HCT116 (cell line): Measurements from ENCODE around the gene SRRM2. TPM values are rescaled to one million over a fixed set of nuclear protein-coding genes. Genes with fewer than 3 reads are reported as not detected.

Source experiments
- ATAC-seq: fragments of 200-7000 bp; cut with Tn5 transposase; 2 replicates; pipeline ENCODE4 v1.9.1; 2020; ENCODE audit warnings: mild to moderate bottlenecking, moderate library complexity
- BruUV-seq: library from RNA; stranded (reverse); fragments of 400-500 nt; replicated peaks from 2 replicates; lab custom pipeline; 2021; lab: Mats Ljungman, UMichigan
- CTCF ChIA-PET: fragments of 300-600 bp; sonication (Branson Sonifier 250); formaldehyde crosslinking; loops from one replicate; lab custom pipeline; 2021; ENCODE audit warnings: antibody characterized with exemption; lab: Charles Lee
- POLR2A ChIA-PET: fragments of 300-600, 350-600 bp; sonication (Branson Sonifier 250); formaldehyde crosslinking; loops from one replicate; lab custom pipeline; 2021; ENCODE audit warnings: antibody characterized with exemption; lab: Charles Lee
- RAD21 ChIA-PET, 2 experiments: fragments of 300-600 bp; sonication (Branson Sonifier 250); formaldehyde crosslinking; loops; one replicate each; lab custom pipeline; 2023; ENCODE audit warnings: low total read pairs in 2 of 2; ENCODE audit not compliant: uncharacterized antibody in 2 of 2, unreplicated experiment in 2 of 2, low non-redundant PET in 1 of 2; lab: Charles Lee
- DNase-seq: peaks from one replicate; pipeline ENCODE4 v3.0.0-alpha.2; 2010; ENCODE audit warnings: low read depth, low spot score
- H2AFZ ChIP-seq: fragments of 200-600 bp; shearing (Covaris generic), sonication (generic); 2 replicates; pipeline ENCODE4 v1.6.1; 2017; ENCODE audit warnings: low read depth, mixed run types, mixed read lengths, antibody characterized with exemption, low read length; ENCODE audit not compliant: poor library complexity, severe bottlenecking
- H3K27ac ChIP-seq: 2 replicates; pipeline ENCODE4 v1.5.1; 2012; ENCODE audit warnings: low read depth, low read length
- H3K27me3 ChIP-seq: fragments of 200-600 bp; sonication (generic); 2 replicates; pipeline ENCODE4 v1.6.1; 2016; ENCODE audit warnings: mixed run types, low read length, mixed read lengths; ENCODE audit not compliant: insufficient read depth
- H3K36me3 ChIP-seq, 2 experiments: fragments of 200-500 bp in 1 of 2; fragments of 200-600 bp in 1 of 2; sonication (Bioruptor generic) in 1 of 2; sonication (generic) in 1 of 2; 2 replicates each; pipeline versions ENCODE4 v1.5.1 to v1.6.1; 2014 to 2016; ENCODE audit warnings: low read length in 2 of 2, inconsistent platforms in 1 of 2, mixed read lengths in 1 of 2, mixed run types in 1 of 2; ENCODE audit not compliant: insufficient read depth in 2 of 2, control insufficient read depth in 1 of 2
- H3K4me1 ChIP-seq, 2 experiments: fragments of 200-600 bp in 1 of 2; sonication (generic) in 1 of 2; 2 replicates each; pipeline versions ENCODE4 v1.5.1 to v1.6.1; 2012 to 2017; ENCODE audit warnings: low read length in 2 of 2, inconsistent platforms in 1 of 2, mild to moderate bottlenecking in 1 of 2, mixed read lengths in 1 of 2, mixed run types in 1 of 2, moderate library complexity in 1 of 2; ENCODE audit not compliant: insufficient read depth in 2 of 2, control insufficient read depth in 1 of 2
- H3K4me2 ChIP-seq: fragments of 200-600 bp; sonication (generic); 2 replicates; pipeline ENCODE4 v1.6.1; 2017; ENCODE audit warnings: mixed run types, low read length, mixed read lengths
- H3K4me3 ChIP-seq, 2 experiments: fragments of 200-600 bp in 1 of 2; sonication (generic) in 1 of 2; replicated peaks in 1 of 2; 2 replicates each; pipeline ENCODE4 v1.5.1; 2011 to 2016; ENCODE audit warnings: low read length in 2 of 2, control low read depth in 1 of 2, low read depth in 1 of 2, mild to moderate bottlenecking in 1 of 2, mixed read lengths in 1 of 2, mixed run types in 1 of 2
- H3K79me2 ChIP-seq: fragments of 200-600 bp; sonication (generic); 2 replicates; pipeline ENCODE4 v1.6.1; 2017; ENCODE audit warnings: mild to moderate bottlenecking, mixed run types, low read length, moderate library complexity, mixed read lengths; ENCODE audit not compliant: insufficient read depth
- H3K9ac ChIP-seq: fragments of 200-600 bp; sonication (generic); 2 replicates; pipeline ENCODE4 v1.6.1; 2016; ENCODE audit warnings: low read length, mixed read lengths
- H3K9me2 ChIP-seq: fragments of 200-600 bp; sonication (generic), shearing (Covaris generic); 2 replicates; pipeline ENCODE4 v1.6.1; 2017; ENCODE audit warnings: mixed run types, mild to moderate bottlenecking, moderate library complexity; ENCODE audit not compliant: insufficient read depth
- H3K9me3 ChIP-seq, 2 experiments: fragments of 200-500 bp in 1 of 2; fragments of 200-600 bp in 1 of 2; sonication (Bioruptor generic) in 1 of 2; sonication (generic) in 1 of 2; 2 replicates each; pipeline ENCODE4 v1.6.1; 2014 to 2017; ENCODE audit warnings: low read length in 2 of 2, mixed read lengths in 2 of 2, inconsistent platforms in 1 of 2, low read depth in 1 of 2, mild to moderate bottlenecking in 1 of 2, mixed run types in 1 of 2, moderate library complexity in 1 of 2; ENCODE audit not compliant: control insufficient read depth in 1 of 2, insufficient read depth in 1 of 2
- H4K20me1 ChIP-seq: fragments of 200-600 bp; sonication (generic), shearing (Covaris generic); 2 replicates; pipeline ENCODE4 v1.6.1; 2017; ENCODE audit warnings: mixed run types, mild to moderate bottlenecking, moderate library complexity; ENCODE audit not compliant: insufficient read depth
- CBX3 ChIP-seq: IDR thresholded peaks from 2 replicates; pipeline ENCODE4 v1.6.1; 2012; ENCODE audit warnings: low read depth
- CEBPB ChIP-seq: IDR thresholded peaks from 2 replicates; pipeline ENCODE4 v1.6.1; 2012; ENCODE audit warnings: low read depth
- EGR1 ChIP-seq: IDR thresholded peaks from 2 replicates; pipeline ENCODE4 v1.6.1; 2012; ENCODE audit warnings: low read depth
- ELF1 ChIP-seq: IDR thresholded peaks from 2 replicates; pipeline ENCODE4 v1.6.1; 2012; ENCODE audit warnings: low read depth, borderline replicate concordance
- EZH2 ChIP-seq: fragments of 200-600 bp; sonication (generic); IDR thresholded peaks from 2 replicates; pipeline ENCODE4 v1.6.1; 2017; ENCODE audit warnings: antibody characterized with exemption, mixed run types
- EZH2phosphoT487 ChIP-seq: fragments of 200-600 bp; IDR thresholded peaks from 2 replicates; pipeline ENCODE4 v1.6.1; 2018; ENCODE audit warnings: antibody characterized with exemption, borderline replicate concordance
- FOSL1 ChIP-seq: IDR thresholded peaks from 2 replicates; pipeline ENCODE4 v1.6.1; 2012; ENCODE audit warnings: low read depth
- JUND ChIP-seq: IDR thresholded peaks from 2 replicates; pipeline ENCODE4 v1.6.1; 2012
- POLR2A ChIP-seq: IDR thresholded peaks from 2 replicates; pipeline ENCODE4 v1.7.0; 2011; ENCODE audit warnings: borderline replicate concordance; ENCODE audit not compliant: insufficient read depth, insufficient read length; ENCODE audit errors: extremely low read depth
- POLR2AphosphoS5 ChIP-seq: IDR thresholded peaks from 2 replicates; pipeline ENCODE4 v1.6.1; 2011; ENCODE audit warnings: mild to moderate bottlenecking, low read depth, low read length, moderate library complexity
- SIN3A ChIP-seq: IDR thresholded peaks from 2 replicates; pipeline ENCODE4 v1.6.1; 2012; ENCODE audit warnings: low read depth
- SP1 ChIP-seq: IDR thresholded peaks from 2 replicates; pipeline ENCODE4 v1.6.1; 2012; ENCODE audit warnings: low read depth
- TCF7L2 ChIP-seq: IDR thresholded peaks from 2 replicates; pipeline ENCODE4 v1.7.0; 2011; ENCODE audit warnings: borderline replicate concordance, inconsistent platforms; ENCODE audit not compliant: insufficient read depth, insufficient read length; ENCODE audit errors: extremely low read depth
- YY1 ChIP-seq: IDR thresholded peaks from 2 replicates; pipeline ENCODE4 v1.6.1; 2011; ENCODE audit warnings: low read length, low read depth, moderate library complexity, mild to moderate bottlenecking; ENCODE audit not compliant: insufficient replicate concordance; ENCODE audit errors: extremely low read depth
- ZFX ChIP-seq: fragments of 450-650 bp; IDR thresholded peaks from 2 replicates; pipeline ENCODE4 v1.6.1; 2017
- ZNF274 ChIP-seq: fragments of 200-500 bp; sonication (Bioruptor generic); IDR thresholded peaks from 2 replicates; pipeline ENCODE4 v1.6.1; 2014; ENCODE audit warnings: mild to moderate bottlenecking, low read depth, low read length, inconsistent platforms
- intact Hi-C: fragments of 100-400 bp; cut with micrococcal nuclease; formaldehyde crosslinking; loops from 2 replicates; pipeline ENCODE4 v1.10.0; 2022
- total RNA-seq: library from RNA; stranded (reverse); gene quantifications from one replicate; pipeline ENCODE4 v1.2.1, GENCODE V29; 2021; ENCODE audit not compliant: unreplicated experiment
- TF ChIP-seq, protein P1 (sequence below): IDR thresholded peaks from 2 replicates; pipeline ENCODE4 v1.6.1; 2011; ENCODE audit warnings: mild to moderate bottlenecking, low read length, moderate library complexity; ENCODE audit not compliant: insufficient replicate concordance; ENCODE audit errors: extremely low read depth
- TF ChIP-seq, protein P2 (sequence below): IDR thresholded peaks from 2 replicates; pipeline ENCODE4 v1.6.1; 2012
- TF ChIP-seq, protein P3 (sequence below), 3 experiments: fragments of 200-600 bp in 1 of 3; sonication (generic) in 1 of 3; IDR thresholded peaks in 2 of 3; conservative IDR thresholded peaks in 1 of 3; 2 replicates each; pipeline ENCODE4 v1.5.1; 2012 to 2017; ENCODE audit warnings: low read depth in 2 of 3, low read length in 2 of 3, antibody characterized with exemption in 1 of 3, borderline replicate concordance in 1 of 3, control low read depth in 1 of 3, mild to moderate bottlenecking in 1 of 3, mixed read lengths in 1 of 3, mixed run types in 1 of 3, moderate library complexity in 1 of 3; ENCODE audit not compliant: insufficient read depth in 1 of 3
- TF ChIP-seq, protein P4 (sequence below): IDR thresholded peaks from 2 replicates; pipeline ENCODE4 v1.6.1; 2012; ENCODE audit warnings: low read depth

Gene SRRM2
- total RNA-seq, 1 experiment from 2014 or later: 541 TPM

DNA sequence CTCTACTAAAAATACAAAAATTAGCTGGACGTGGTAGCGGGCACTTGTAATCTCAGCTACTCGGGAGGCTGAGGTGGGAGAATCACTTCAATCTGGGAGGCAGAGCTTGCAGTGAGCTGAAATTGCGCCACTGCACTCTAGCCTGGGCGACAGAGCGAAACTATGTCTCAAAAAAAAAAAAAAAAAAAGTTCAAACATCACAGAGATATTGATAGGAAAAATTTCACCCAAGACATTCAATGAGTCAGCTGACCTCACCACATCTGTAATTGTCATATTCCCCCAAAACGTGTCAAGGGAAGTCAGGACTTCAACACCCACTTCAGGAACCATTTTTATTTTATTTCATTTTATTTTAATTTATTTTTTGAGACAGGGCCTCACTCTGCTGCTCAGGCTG, 24.4 kb upstream of the SRRM2 start:
- ChIA-PET POLR2A (no interaction called here), CTCF (no interaction called here), RAD21 (no interaction called here)
- no peak for TF ChIP-seq POLR2A
- no peak for TF ChIP-seq SP1
- no peak for TF ChIP-seq EZH2phosphoT487
- no peak for TF ChIP-seq TCF7L2
- TF ChIP-seq EGR1: no peak
- no peak for TF ChIP-seq SIN3A
- TF ChIP-seq FOSL1: no peak
- no peak for TF ChIP-seq YY1
- no peak for TF ChIP-seq ELF1
- TF ChIP-seq, protein P1, sequence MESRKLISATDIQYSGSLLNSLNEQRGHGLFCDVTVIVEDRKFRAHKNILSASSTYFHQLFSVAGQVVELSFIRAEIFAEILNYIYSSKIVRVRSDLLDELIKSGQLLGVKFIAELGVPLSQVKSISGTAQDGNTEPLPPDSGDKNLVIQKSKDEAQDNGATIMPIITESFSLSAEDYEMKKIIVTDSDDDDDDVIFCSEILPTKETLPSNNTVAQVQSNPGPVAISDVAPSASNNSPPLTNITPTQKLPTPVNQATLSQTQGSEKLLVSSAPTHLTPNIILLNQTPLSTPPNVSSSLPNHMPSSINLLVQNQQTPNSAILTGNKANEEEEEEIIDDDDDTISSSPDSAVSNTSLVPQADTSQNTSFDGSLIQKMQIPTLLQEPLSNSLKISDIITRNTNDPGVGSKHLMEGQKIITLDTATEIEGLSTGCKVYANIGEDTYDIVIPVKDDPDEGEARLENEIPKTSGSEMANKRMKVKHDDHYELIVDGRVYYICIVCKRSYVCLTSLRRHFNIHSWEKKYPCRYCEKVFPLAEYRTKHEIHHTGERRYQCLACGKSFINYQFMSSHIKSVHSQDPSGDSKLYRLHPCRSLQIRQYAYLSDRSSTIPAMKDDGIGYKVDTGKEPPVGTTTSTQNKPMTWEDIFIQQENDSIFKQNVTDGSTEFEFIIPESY: no peak
- TF ChIP-seq, protein P2, sequence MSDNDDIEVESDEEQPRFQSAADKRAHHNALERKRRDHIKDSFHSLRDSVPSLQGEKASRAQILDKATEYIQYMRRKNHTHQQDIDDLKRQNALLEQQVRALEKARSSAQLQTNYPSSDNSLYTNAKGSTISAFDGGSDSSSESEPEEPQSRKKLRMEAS: no peak
- TF ChIP-seq, protein P3, sequence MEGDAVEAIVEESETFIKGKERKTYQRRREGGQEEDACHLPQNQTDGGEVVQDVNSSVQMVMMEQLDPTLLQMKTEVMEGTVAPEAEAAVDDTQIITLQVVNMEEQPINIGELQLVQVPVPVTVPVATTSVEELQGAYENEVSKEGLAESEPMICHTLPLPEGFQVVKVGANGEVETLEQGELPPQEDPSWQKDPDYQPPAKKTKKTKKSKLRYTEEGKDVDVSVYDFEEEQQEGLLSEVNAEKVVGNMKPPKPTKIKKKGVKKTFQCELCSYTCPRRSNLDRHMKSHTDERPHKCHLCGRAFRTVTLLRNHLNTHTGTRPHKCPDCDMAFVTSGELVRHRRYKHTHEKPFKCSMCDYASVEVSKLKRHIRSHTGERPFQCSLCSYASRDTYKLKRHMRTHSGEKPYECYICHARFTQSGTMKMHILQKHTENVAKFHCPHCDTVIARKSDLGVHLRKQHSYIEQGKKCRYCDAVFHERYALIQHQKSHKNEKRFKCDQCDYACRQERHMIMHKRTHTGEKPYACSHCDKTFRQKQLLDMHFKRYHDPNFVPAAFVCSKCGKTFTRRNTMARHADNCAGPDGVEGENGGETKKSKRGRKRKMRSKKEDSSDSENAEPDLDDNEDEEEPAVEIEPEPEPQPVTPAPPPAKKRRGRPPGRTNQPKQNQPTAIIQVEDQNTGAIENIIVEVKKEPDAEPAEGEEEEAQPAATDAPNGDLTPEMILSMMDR (IDR thresholded peaks at IDR 0.05 in 2 of 3, conservative IDR thresholded peaks at IDR 0.05 in 1 of 3; ENCODE audit: borderline replicate concordance in 1 of 3, insufficient read depth in 1 of 3, low read depth in 2 of 3, low read length in 2 of 3): no peak
- TF ChIP-seq, protein P4, sequence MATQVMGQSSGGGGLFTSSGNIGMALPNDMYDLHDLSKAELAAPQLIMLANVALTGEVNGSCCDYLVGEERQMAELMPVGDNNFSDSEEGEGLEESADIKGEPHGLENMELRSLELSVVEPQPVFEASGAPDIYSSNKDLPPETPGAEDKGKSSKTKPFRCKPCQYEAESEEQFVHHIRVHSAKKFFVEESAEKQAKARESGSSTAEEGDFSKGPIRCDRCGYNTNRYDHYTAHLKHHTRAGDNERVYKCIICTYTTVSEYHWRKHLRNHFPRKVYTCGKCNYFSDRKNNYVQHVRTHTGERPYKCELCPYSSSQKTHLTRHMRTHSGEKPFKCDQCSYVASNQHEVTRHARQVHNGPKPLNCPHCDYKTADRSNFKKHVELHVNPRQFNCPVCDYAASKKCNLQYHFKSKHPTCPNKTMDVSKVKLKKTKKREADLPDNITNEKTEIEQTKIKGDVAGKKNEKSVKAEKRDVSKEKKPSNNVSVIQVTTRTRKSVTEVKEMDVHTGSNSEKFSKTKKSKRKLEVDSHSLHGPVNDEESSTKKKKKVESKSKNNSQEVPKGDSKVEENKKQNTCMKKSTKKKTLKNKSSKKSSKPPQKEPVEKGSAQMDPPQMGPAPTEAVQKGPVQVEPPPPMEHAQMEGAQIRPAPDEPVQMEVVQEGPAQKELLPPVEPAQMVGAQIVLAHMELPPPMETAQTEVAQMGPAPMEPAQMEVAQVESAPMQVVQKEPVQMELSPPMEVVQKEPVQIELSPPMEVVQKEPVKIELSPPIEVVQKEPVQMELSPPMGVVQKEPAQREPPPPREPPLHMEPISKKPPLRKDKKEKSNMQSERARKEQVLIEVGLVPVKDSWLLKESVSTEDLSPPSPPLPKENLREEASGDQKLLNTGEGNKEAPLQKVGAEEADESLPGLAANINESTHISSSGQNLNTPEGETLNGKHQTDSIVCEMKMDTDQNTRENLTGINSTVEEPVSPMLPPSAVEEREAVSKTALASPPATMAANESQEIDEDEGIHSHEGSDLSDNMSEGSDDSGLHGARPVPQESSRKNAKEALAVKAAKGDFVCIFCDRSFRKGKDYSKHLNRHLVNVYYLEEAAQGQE: no peak
- TF ChIP-seq ZNF274: no peak
- TF ChIP-seq CBX3: no peak
- no peak for TF ChIP-seq POLR2AphosphoS5
- no peak for TF ChIP-seq ZFX
- TF ChIP-seq CEBPB: no peak
- no peak for TF ChIP-seq EZH2
- TF ChIP-seq JUND: no peak
- H4K20me1 ChIP-seq: no peaks in the 10 kb centered on the region
- DNase-seq: no peak
- no TSS peak for BruUV-seq
- no peaks in the 10 kb centered on the region for H3K27me3 ChIP-seq
- no peak for ATAC-seq
- no peaks in the 10 kb centered on the region for H3K9me2 ChIP-seq
- H3K27ac ChIP-seq: no peak overlapping the region
- no peaks in the 10 kb centered on the region for H3K36me3 ChIP-seq
- intact Hi-C loops: no loop called here
- H3K4me1 ChIP-seq: peaks cover 7 to 8% of the 10 kb centered on the region in 2 experiments
- H3K79me2 ChIP-seq: no peaks in the 10 kb centered on the region
- H3K9me3 ChIP-seq: no peaks in the 10 kb centered on the region
- H3K4me2 ChIP-seq: no peak overlapping the region
- no peak overlapping the region for H3K9ac ChIP-seq
- no peak overlapping the region for H3K4me3 ChIP-seq
- no peak overlapping the region for H2AFZ ChIP-seq
